B cell (primary cell): ENCODE data around the gene CASTOR1. TPM values are rescaled to one million over a fixed set of nuclear protein-coding genes. Genes with fewer than 3 reads are reported as not detected.

Experiments
- ATAC-seq: fragments of 200-7000 bp; cut with Tn5 transposase; one replicate; pipeline ENCODE4 v1.10.0; 2021; ENCODE audit warnings: low read depth, mild to moderate bottlenecking, moderate number of reproducible peaks, moderate library complexity
- CTCF ChIA-PET: fragments of 350-600 bp; sonication (Branson Sonifier 250); formaldehyde crosslinking; loops from one replicate; lab custom pipeline; 2021; ENCODE audit warnings: antibody characterized with exemption, inconsistent platforms; lab: Charles Lee
- POLR2A ChIA-PET: fragments of 350-600 bp; sonication (Branson Sonifier 250); formaldehyde crosslinking; loops from one replicate; lab custom pipeline; 2021; ENCODE audit warnings: antibody characterized with exemption; lab: Charles Lee
- DNase-seq: peaks from one replicate; pipeline ENCODE4 v3.0.0; 2013
- H2AFZ ChIP-seq: 2 replicates; pipeline ENCODE4 v1.6.1; 2012; ENCODE audit warnings: mild to moderate bottlenecking, low read depth, low read length; ENCODE audit not compliant: insufficient read depth, poor library complexity, severe bottlenecking
- H3K27ac ChIP-seq, 2 donors: 1 replicate in 1 of 2; 2 replicates in 1 of 2; pipeline ENCODE4 v1.5.1; 2012 to 2013; ENCODE audit warnings: low read length in 2 of 2, mild to moderate bottlenecking in 2 of 2, moderate library complexity in 1 of 2
- H3K27me3 ChIP-seq, 4 experiments: fragments of 200-600 bp in 1 of 4; sonication (generic) in 1 of 4; replicated peaks in 1 of 4; 1 replicate in 2 of 4; 2 replicates in 2 of 4; pipeline versions ENCODE4 v1.6.1 to v1.7.0; 2013 to 2016; ENCODE audit warnings: low read length in 3 of 4, mild to moderate bottlenecking in 2 of 4, mixed read lengths in 1 of 4, moderate library complexity in 1 of 4; ENCODE audit not compliant: insufficient read depth in 4 of 4, control insufficient read depth in 3 of 4; ENCODE audit errors: control extremely low read depth in 1 of 4
- H3K36me3 ChIP-seq, 2 experiments: replicated peaks in 1 of 2; 1 replicate in 1 of 2; 2 replicates in 1 of 2; pipeline versions ENCODE4 v1.6.1 to v1.7.1; 2013; ENCODE audit warnings: low read length in 1 of 2; ENCODE audit not compliant: insufficient read depth in 2 of 2, control insufficient read depth in 1 of 2; ENCODE audit errors: control extremely low read depth in 1 of 2, extremely low read depth in 1 of 2
- H3K4me1 ChIP-seq, 2 donors: fragments of 200-600 bp in 1 of 2; sonication (generic) in 1 of 2; 1 replicate in 1 of 2; 2 replicates in 1 of 2; pipeline versions ENCODE4 v1.5.1 to v1.6.1; 2013 to 2017; ENCODE audit warnings: low read length in 2 of 2; ENCODE audit not compliant: control insufficient read depth in 2 of 2, insufficient read depth in 2 of 2
- H3K4me2 ChIP-seq: replicated peaks from 2 replicates; pipeline ENCODE3; 2012; ENCODE audit warnings: mild to moderate bottlenecking, low read depth, low read length; ENCODE audit not compliant: poor library complexity, severe bottlenecking
- H3K4me3 ChIP-seq, 5 experiments: fragments of 200-600 bp in 1 of 5; sonication (generic) in 1 of 5; 1 replicate in 3 of 5; 2 replicates in 2 of 5; pipeline versions ENCODE4 v1.5.1 to v1.7.0; 2011 to 2016; ENCODE audit warnings: low read length in 4 of 5, mild to moderate bottlenecking in 4 of 5, low read depth in 2 of 5, control low read depth in 1 of 5, moderate library complexity in 1 of 5; ENCODE audit not compliant: insufficient read depth in 1 of 5; ENCODE audit errors: control extremely low read depth in 1 of 5, extremely low read depth in 1 of 5
- H3K79me2 ChIP-seq: fragments of 200-600 bp; sonication (generic); one replicate; pipeline ENCODE4 v1.6.0; 2016; ENCODE audit warnings: low read length; ENCODE audit not compliant: control insufficient read depth, insufficient read depth
- H3K9ac ChIP-seq: fragments of 200-600 bp; sonication (generic); 2 replicates; pipeline ENCODE4 v1.6.1; 2017; ENCODE audit warnings: mild to moderate bottlenecking, low read length, moderate library complexity
- H3K9me3 ChIP-seq, 3 donors: one replicate each; pipeline versions ENCODE4 v1.6.1 to v1.7.1; 2013; ENCODE audit warnings: low read length in 2 of 3; ENCODE audit not compliant: control insufficient read depth in 2 of 3, insufficient read depth in 1 of 3; ENCODE audit errors: control extremely low read depth in 1 of 3
- H4K20me1 ChIP-seq: 2 replicates; pipeline ENCODE4 v1.6.0; 2012; ENCODE audit warnings: mild to moderate bottlenecking, low read length; ENCODE audit not compliant: insufficient read depth, control insufficient read depth, poor library complexity, severe bottlenecking
- H3K27ac Mint-ChIP-seq: one replicate; pipeline ENCODE4 v1.8.0; 2021; ENCODE audit warnings: mixed read lengths
- H3K27me3 Mint-ChIP-seq: one replicate; pipeline ENCODE4 v1.8.0; 2021; ENCODE audit warnings: mixed read lengths
- H3K4me1 Mint-ChIP-seq: one replicate; pipeline ENCODE4 v1.8.0; 2021; ENCODE audit warnings: mixed read lengths
- H3K4me3 Mint-ChIP-seq: one replicate; pipeline ENCODE4 v1.8.0; 2021; ENCODE audit warnings: mixed read lengths
- H3K9me3 Mint-ChIP-seq: one replicate; pipeline ENCODE4 v1.8.0; 2022; ENCODE audit warnings: mixed read lengths; ENCODE audit not compliant: insufficient read depth
- EZH2 ChIP-seq: IDR thresholded peaks from 2 replicates; pipeline ENCODE4 v1.6.1; 2012; ENCODE audit warnings: borderline replicate concordance, low read depth, mild to moderate bottlenecking, moderate library complexity, low read length; ENCODE audit not compliant: insufficient read depth, poor library complexity, severe bottlenecking
- WGBS: methylation state at CpG from one replicate; pipeline ENCODE4 v1.1.5; 2013; ENCODE audit warnings: missing lambda C conversion rate; ENCODE audit not compliant: insufficient coverage; 5-methylcytosine and 5-hydroxymethylcytosine counted together
- intact Hi-C: fragments of 100-400 bp; cut with micrococcal nuclease; formaldehyde crosslinking; loops from one replicate; pipeline ENCODE4 v1.10.0; 2022
- polyA plus RNA-seq: library from polyadenylated mRNA; depleted of rRNA; stranded (reverse); fragments of >200 nt; gene quantifications from 2 replicates; pipeline ENCODE4 v1.2.3, GENCODE V29; 2012
- total RNA-seq, 2 donors: library from RNA; stranded (reverse); fragments of 120-200 nt in 1 of 2; gene quantifications; 1 replicate in 1 of 2; 2 replicates in 1 of 2; pipeline versions ENCODE4 v1.2.3 to v1.2.4, GENCODE V29; 2013 to 2022
- TF ChIP-seq, protein P1 (sequence below): fragments of 200-600 bp; IDR thresholded peaks from one replicate; pipeline ENCODE4 v1.8.0; 2022; ENCODE audit warnings: antibody characterized with exemption, mild to moderate bottlenecking

Gene CASTOR1
- total and polyA plus RNA-seq, 2 donors (not counting 1 experiment from before 2014, with no cell fraction given) = 16.3 to 18.4 TPM

DNA sequence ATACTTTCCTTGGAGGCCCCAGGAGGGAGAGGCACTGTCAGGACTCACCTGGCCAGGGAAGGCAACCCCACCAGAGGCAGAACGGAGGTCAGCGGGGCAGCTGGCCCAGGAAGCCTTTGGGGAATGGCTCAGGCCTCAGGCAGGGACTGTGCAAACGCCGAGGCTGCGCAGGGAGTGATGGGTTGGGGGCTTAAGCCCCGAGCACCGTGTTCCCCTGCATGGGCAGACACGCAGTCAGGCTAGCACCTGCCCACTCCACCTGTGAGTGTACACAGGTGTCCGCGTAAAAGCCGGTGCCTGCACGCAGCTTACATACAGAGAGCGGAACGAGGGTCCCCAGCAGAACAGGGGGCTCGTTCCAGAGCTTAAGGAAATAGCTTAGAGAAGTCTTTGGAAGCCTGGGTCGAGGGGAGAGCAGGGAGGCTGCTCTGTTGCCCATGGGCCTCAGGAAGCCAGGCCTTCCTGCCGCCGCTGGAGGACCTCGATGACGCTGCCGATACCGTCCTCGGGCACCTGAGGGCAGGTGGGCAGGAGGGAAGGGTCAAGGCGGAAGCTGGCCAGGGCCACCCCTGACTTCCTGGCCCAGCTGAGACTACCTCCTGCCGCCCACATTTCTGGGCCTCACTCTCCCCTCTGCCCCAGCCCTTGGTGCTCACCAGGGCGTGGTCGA is 4.0 kb downstream of the CASTOR1 start:
- no peaks in the 10 kb centered on the region for H3K27me3 Mint-ChIP-seq
- 96% methylated on average over 15 of the region's 27 CpGs for WGBS

DNA sequence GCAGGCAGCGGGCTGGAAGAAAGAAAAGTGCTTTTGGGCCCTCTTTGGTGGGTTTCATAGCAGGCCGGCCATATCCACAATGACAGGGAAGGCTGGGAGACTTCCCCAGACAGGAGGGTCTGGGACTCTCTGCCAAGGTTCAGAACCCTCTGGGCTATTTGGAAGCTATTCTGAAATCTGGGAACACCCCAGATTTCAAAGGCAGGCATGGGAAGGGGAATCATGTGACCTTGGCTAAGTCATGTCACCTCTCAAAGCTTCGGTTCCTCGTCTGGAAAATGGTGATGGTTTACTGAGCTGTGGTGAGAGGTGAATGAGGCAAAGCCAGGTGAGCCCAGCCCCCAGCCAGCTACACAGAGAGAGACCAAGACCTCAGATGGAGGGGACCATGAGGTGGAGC is 4.6 kb downstream of the CASTOR1 start:
- DNase-seq (no peak), ATAC-seq (no peak)
- Histone ChIP-seq H3K79me2 (no peaks in the 10 kb centered on the region), H3K27ac (no peak overlapping the region), H4K20me1 (peaks cover 8% of the 10 kb centered on the region), H3K9me3 (no peaks in the 10 kb centered on the region), H3K4me3 (no peak overlapping the region), H3K9ac (no peak overlapping the region), H3K4me2 (no peak overlapping the region), H3K36me3 (peaks cover 0 to 3% of the 10 kb centered on the region in 2 experiments), H3K4me1 (peaks cover 12 to 18% of the 10 kb centered on the region in 2 donors), H2AFZ (no peak overlapping the region), H3K27me3 (no peaks in the 10 kb centered on the region)
- TF ChIP-seq, protein P1, sequence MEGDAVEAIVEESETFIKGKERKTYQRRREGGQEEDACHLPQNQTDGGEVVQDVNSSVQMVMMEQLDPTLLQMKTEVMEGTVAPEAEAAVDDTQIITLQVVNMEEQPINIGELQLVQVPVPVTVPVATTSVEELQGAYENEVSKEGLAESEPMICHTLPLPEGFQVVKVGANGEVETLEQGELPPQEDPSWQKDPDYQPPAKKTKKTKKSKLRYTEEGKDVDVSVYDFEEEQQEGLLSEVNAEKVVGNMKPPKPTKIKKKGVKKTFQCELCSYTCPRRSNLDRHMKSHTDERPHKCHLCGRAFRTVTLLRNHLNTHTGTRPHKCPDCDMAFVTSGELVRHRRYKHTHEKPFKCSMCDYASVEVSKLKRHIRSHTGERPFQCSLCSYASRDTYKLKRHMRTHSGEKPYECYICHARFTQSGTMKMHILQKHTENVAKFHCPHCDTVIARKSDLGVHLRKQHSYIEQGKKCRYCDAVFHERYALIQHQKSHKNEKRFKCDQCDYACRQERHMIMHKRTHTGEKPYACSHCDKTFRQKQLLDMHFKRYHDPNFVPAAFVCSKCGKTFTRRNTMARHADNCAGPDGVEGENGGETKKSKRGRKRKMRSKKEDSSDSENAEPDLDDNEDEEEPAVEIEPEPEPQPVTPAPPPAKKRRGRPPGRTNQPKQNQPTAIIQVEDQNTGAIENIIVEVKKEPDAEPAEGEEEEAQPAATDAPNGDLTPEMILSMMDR = no peak
- TF ChIP-seq EZH2 = no peak
- ChIA-PET POLR2A (no interaction called here), CTCF (interaction anchor here (1.5 to 13.2 kb wide), 6 partner anchors 25 to 201 kb away, joined by 3 to 510 read pairs (median 90); partner anchors contain the start of genes CCDC157, RNF215, SEC14L2 and SF3A1)
- no peak overlapping the region for H3K27ac Mint-ChIP-seq
- H3K4me3 Mint-ChIP-seq = no peak overlapping the region
- WGBS = 92% methylated on average over 4 of the region's 4 CpGs
- no peaks in the 10 kb centered on the region for H3K9me3 Mint-ChIP-seq
- H3K27me3 Mint-ChIP-seq = peaks cover 3% of the 10 kb centered on the region
- intact Hi-C loops = loop anchor here (5.0 kb wide), 1 partner anchor 308 kb away; the partner anchor contains the start of gene PES1
- peaks cover 16% of the 10 kb centered on the region for H3K4me1 Mint-ChIP-seq

More for the DNA sequence above, 4.0 kb downstream of the CASTOR1 start:
- ATAC-seq (no peak), DNase-seq (no peak)
- H3K27ac ChIP-seq = no peak overlapping the region
- TF ChIP-seq, protein P1 = no peak
- TF ChIP-seq EZH2 = no peak
- no peaks in the 10 kb centered on the region for H3K9me3 ChIP-seq
- intact Hi-C loops = loop anchor here (5.0 kb wide), 1 partner anchor 307 kb away; the partner anchor contains the start of gene PES1
- peaks cover 8% of the 10 kb centered on the region for H4K20me1 ChIP-seq
- CTCF ChIA-PET = interaction anchor here (1.3 to 13.2 kb wide), 9 partner anchors 24 to 200 kb away, joined by 3 to 510 read pairs (median 12); partner anchors contain the start of genes CCDC157, RNF215, SEC14L2 and SF3A1
- H3K27ac Mint-ChIP-seq = no peak overlapping the region
- H3K79me2 ChIP-seq = no peaks in the 10 kb centered on the region
- H3K9me3 Mint-ChIP-seq = no peaks in the 10 kb centered on the region
- H3K27me3 ChIP-seq = no peaks in the 10 kb centered on the region
- peaks cover 17 to 24% of the 10 kb centered on the region in 2 donors for H3K4me1 ChIP-seq
- H3K4me2 ChIP-seq = no peak overlapping the region
- POLR2A ChIA-PET = no interaction called here
- no peak overlapping the region for H3K4me3 ChIP-seq
- no peak overlapping the region for H2AFZ ChIP-seq
- no peak overlapping the region for H3K9ac ChIP-seq
- H3K4me3 Mint-ChIP-seq = no peak overlapping the region
- H3K36me3 ChIP-seq = peaks cover 0 to 3% of the 10 kb centered on the region in 2 experiments
- peaks cover 22% of the 10 kb centered on the region for H3K4me1 Mint-ChIP-seq
